Mucosa of rectum (tissue), 2 donors: ENCODE measurements around the gene NBPF14.
"Not testable (repeated sequence)": the region's sequence is repeated elsewhere in the genome, so short reads cannot be mapped to it uniquely, and the experiment has no call there.

ENCODE experiments used
- H3K27ac ChIP-seq, 2 donors: one replicate each; pipeline ENCODE4 v1.7.0; 2013; ENCODE audit warnings: inconsistent platforms in 2 of 2, low read depth in 2 of 2, low read length in 2 of 2
- H3K27me3 ChIP-seq, 2 donors: one replicate each; pipeline ENCODE4 v1.7.0; 2013; ENCODE audit warnings: low read length in 2 of 2; ENCODE audit not compliant: control insufficient read depth in 2 of 2, insufficient read depth in 2 of 2
- H3K36me3 ChIP-seq, 2 donors: one replicate each; pipeline ENCODE4 v1.7.0; 2013; ENCODE audit warnings: low read length in 2 of 2; ENCODE audit not compliant: control insufficient read depth in 2 of 2, insufficient read depth in 2 of 2
- H3K4me1 ChIP-seq, 2 donors: one replicate each; pipeline ENCODE4 v1.7.0; 2013; ENCODE audit warnings: low read length in 2 of 2, mild to moderate bottlenecking in 1 of 2; ENCODE audit not compliant: control insufficient read depth in 2 of 2, insufficient read depth in 2 of 2
- H3K4me3 ChIP-seq, 2 donors: one replicate each; pipeline ENCODE4 v1.7.0; 2013; ENCODE audit warnings: low read length in 2 of 2
- H3K9ac ChIP-seq, 2 donors: one replicate each; pipeline ENCODE4 v1.7.0; 2013; ENCODE audit warnings: low read length in 2 of 2, low read depth in 1 of 2, mild to moderate bottlenecking in 1 of 2
- H3K9me3 ChIP-seq, 2 donors: one replicate each; pipeline ENCODE4 v1.7.0; 2013; ENCODE audit warnings: low read length in 2 of 2; ENCODE audit not compliant: control insufficient read depth in 2 of 2
- donor health status: healthy.
- donor health status: Normal muscosa, but diverticular disease.

NBPF14 gene

DNA sequence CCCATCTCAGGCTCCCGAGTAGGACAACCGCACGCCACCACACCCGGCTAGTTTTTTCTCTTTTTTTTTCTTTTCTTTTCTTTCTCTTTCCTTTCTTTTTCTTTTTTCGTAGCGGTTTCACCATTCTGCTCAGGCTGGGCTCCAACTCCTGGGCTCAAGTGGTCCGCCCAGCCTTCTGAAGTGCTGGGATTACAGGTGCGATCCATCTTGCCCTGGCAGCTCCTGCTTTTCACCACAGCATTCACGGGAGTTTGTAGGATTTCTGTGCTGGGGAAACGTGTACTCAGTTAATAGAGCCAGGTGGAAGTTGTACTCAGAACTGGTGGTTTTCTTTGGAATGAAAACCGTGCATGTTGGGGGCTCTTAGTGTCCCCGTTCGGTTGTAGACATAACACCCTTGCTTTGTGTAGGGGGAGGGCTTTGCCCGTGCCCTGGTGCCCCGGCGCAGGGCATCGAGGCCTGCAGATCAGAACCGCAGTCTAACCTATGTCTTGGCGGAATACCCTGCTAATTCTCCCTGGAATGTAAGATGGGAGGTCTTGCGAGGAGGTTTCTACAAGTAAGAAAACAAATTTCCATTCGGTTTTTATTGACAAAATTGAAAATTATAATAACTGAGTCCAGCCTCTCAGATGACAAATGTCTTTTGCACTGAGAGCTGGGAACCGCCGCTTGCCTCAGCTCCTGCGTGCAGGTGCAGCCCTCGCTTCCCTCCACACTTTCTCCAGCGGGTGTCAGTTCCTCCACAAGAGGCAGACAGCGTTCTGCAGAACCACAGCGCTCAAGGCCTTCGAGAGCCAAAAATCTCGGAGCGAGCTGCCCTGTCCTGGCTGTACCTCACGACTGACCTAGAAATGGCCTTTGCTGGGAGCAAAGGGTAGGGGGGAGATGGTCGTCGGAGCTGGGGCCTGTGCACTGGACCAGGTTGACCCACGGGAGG, 72.3 kb downstream of the NBPF14 start:
- not testable (repeated sequence) for H3K27ac ChIP-seq, H3K9ac ChIP-seq, H3K9me3 ChIP-seq, H3K4me3 ChIP-seq, H3K27me3 ChIP-seq, H3K4me1 ChIP-seq, H3K36me3 ChIP-seq

- not testable (repeated sequence) for H3K27me3 ChIP-seq, H3K4me1 ChIP-seq, H3K9me3 ChIP-seq, H3K36me3 ChIP-seq
- Histone ChIP-seq H3K9ac (peak overlapping the region; percentile 52 to 75), H3K27ac (peak overlapping the region; percentile 77 to 82), H3K4me3 (peak overlapping the region; percentile 59 to 70)
Measured at GRCh38 chr1:148522561-148523204, 73.1 kb downstream of the NBPF14 start.

GRCh38 chr1:148522072-148522471, 73.7 kb downstream of the NBPF14 start:
- not testable (repeated sequence) for H3K27me3 ChIP-seq, H3K4me1 ChIP-seq, H3K36me3 ChIP-seq, H3K9me3 ChIP-seq, H3K9ac ChIP-seq
- Histone ChIP-seq H3K27ac (peak overlapping the region in 1 of 2 donors; percentile 51), H3K4me3 (peak overlapping the region; percentile 39 to 57)

- not testable (repeated sequence) for H3K36me3 ChIP-seq, H3K4me3 ChIP-seq, H3K27ac ChIP-seq, H3K27me3 ChIP-seq, H3K9me3 ChIP-seq, H3K4me1 ChIP-seq, H3K9ac ChIP-seq
Measured at GRCh38 chr1:148514310-148514709, 81.5 kb downstream of the NBPF14 start.

- not testable (repeated sequence) for H3K27ac ChIP-seq, H3K36me3 ChIP-seq, H3K4me1 ChIP-seq, H3K27me3 ChIP-seq, H3K9ac ChIP-seq, H3K9me3 ChIP-seq, H3K4me3 ChIP-seq
Measured at GRCh38 chr1:148512571-148513184, 83.1 kb downstream of the NBPF14 start.

- not testable (repeated sequence) for H3K4me3 ChIP-seq, H3K36me3 ChIP-seq, H3K27ac ChIP-seq, H3K9me3 ChIP-seq, H3K27me3 ChIP-seq, H3K9ac ChIP-seq, H3K4me1 ChIP-seq
Measured at GRCh38 chr1:148493933-148494332, 101.9 kb downstream of the NBPF14 start.

DNA sequence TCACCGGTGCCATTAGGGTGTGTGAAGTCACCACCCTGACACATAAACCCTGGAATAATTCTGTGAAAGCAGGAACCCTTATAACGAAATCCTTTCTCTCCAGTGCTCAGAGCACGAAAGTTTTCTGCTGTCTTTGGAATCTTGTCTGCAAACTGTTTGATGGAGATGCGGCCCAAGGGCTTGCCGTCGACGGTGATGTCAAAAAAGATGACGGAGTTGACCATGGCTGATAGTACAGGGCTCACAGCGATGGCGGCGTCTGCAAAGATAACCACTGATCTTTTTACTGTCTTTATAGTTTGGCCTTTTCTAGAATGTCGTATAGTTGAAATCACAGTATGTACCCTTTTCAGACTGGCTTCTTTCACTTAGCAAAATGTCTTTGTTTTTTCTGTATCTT, 112.8 kb downstream of the NBPF14 start, which contains the start of gene PPIAL4G:
TSS of gene PPIAL4G (minus strand) at position 274 of the 400 bp plus-strand sequence. CDS start at position 224, 50 bp downstream.
- not testable (repeated sequence) for H3K27me3 ChIP-seq, H3K27ac ChIP-seq, H3K4me3 ChIP-seq, H3K36me3 ChIP-seq, H3K9ac ChIP-seq, H3K9me3 ChIP-seq, H3K4me1 ChIP-seq
